Fibroblast of villous mesenchyme (primary cell): ENCODE measurements around the gene ATP1A4. TPM values are rescaled to one million over a fixed set of nuclear protein-coding genes. Genes with fewer than 3 reads are reported as not detected.

Experiments used
- DNase-seq: peaks from one replicate; pipeline ENCODE4 v3.0.0-alpha.2; 2010; ENCODE audit warnings: low read depth
- H3K4me3 ChIP-seq: 2 replicates; pipeline ENCODE4 v1.5.1; 2011; ENCODE audit warnings: low read depth, mild to moderate bottlenecking, low read length
- total RNA-seq: library from RNA; depleted of rRNA; stranded (reverse); fragments of >200 nt; gene quantifications from 2 replicates; pipeline ENCODE4 v1.2.3, GENCODE V29; 2012
- TF ChIP-seq, protein P1 (sequence below): IDR thresholded peaks from 2 replicates; pipeline ENCODE4 v1.5.1; 2012; ENCODE audit warnings: low read depth, mild to moderate bottlenecking, low read length; ENCODE audit not compliant: insufficient read depth

The ATP1A4 gene
- total RNA-seq, 1 donor: not detected

DNA sequence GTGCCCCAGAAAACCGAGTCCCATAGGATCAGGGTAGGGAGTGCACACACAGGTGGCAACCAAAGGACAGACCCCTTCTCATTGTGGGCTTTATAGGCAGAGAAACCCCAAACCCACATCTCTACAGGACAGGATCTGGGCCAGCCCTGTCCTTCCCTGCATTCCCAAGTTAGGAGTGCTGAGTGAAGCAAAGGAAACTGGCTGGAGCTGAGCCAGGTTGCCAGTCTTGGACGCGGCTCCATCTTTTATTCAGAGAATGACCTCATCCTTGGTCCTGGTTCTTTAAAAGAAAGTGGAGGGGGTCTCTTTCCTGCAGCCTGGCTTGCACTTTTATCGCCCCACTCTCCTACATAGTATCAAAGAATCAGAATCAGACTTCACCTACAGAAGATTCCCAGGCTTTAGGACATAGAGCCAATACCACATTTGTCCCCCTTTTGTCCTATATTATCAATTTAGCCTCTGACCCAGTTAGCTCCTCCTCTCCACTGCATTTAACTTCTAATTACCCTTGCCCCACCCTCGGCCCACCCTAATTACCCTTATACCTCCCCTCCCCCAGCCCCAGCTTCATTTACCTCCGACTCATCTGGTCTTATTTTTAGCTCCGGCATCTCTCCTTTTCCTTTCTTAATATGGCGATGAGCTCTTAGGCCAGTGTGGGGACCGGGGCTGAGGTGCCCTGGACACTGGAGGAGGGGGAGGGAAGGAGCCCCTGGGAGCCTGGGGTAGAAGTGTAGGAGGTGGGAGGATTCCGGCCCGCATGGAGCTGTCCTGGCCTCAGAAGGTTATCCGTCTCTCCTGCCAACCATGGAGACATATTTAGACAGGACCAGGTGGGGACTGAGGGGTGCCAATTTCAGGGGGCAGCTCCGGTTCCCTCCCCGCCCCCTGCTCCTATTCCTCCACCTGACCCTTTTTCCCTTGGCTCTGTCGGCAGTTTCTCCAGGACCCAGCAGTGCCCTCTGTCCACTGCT, 38.5 kb downstream of the ATP1A4 start, which contains the start of gene CASQ1:
TSS of gene CASQ1 (plus strand) at position 927 of the 977 bp plus-strand sequence. CDS start 177 bp downstream, outside the sequence.
- H3K4me3 ChIP-seq: no peak within 1 kb of the TSS
- TF ChIP-seq, protein P1, sequence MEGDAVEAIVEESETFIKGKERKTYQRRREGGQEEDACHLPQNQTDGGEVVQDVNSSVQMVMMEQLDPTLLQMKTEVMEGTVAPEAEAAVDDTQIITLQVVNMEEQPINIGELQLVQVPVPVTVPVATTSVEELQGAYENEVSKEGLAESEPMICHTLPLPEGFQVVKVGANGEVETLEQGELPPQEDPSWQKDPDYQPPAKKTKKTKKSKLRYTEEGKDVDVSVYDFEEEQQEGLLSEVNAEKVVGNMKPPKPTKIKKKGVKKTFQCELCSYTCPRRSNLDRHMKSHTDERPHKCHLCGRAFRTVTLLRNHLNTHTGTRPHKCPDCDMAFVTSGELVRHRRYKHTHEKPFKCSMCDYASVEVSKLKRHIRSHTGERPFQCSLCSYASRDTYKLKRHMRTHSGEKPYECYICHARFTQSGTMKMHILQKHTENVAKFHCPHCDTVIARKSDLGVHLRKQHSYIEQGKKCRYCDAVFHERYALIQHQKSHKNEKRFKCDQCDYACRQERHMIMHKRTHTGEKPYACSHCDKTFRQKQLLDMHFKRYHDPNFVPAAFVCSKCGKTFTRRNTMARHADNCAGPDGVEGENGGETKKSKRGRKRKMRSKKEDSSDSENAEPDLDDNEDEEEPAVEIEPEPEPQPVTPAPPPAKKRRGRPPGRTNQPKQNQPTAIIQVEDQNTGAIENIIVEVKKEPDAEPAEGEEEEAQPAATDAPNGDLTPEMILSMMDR: no peak
- no peak for DNase-seq

DNA sequence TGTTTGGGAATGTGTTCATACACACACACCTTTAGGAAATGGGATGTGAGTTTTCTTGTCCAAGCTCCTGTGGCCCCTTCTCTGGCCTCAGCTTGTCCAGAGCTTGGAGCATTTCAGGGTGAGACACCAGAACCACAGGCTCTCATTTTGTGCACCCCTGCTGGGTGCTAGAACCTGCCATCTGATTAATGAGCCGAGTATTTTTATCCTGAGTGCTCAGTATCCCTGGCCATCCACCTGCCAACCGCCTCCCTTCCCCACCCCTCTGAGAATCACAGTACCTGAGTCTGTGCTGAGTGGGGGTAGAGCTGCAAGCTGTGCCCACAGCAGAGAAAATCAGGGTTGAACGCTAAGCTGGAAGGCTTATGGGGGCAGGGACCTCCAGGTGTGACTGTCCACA, 40.4 kb downstream of the ATP1A4 start:
- TF ChIP-seq, protein P1: no peak

DNA sequence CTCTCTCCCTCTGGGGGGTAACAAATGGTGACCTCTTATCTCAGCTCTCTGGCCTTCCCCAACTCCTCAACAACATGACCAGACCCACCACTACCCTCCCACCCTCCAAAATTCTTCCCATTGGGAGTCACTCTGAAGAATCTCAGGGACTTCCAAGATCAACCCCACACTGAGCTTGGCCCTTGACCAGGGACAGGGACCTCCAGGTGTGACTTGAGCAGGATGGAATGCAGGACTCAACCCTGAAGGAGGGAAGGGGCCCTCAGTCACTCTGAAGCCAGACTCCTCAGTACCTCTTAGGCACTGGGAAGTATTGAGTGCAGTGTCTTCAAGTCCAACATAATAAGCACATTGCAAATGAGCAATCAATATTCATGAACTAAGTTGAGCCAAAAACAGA, 40.8 kb downstream of the ATP1A4 start:
- DNase-seq: no peak
- TF ChIP-seq, protein P1: no peak
- no peak overlapping the region for H3K4me3 ChIP-seq

More for the DNA sequence above, 40.4 kb downstream of the ATP1A4 start:
- no peak overlapping the region for H3K4me3 ChIP-seq
- no peak for DNase-seq

DNA sequence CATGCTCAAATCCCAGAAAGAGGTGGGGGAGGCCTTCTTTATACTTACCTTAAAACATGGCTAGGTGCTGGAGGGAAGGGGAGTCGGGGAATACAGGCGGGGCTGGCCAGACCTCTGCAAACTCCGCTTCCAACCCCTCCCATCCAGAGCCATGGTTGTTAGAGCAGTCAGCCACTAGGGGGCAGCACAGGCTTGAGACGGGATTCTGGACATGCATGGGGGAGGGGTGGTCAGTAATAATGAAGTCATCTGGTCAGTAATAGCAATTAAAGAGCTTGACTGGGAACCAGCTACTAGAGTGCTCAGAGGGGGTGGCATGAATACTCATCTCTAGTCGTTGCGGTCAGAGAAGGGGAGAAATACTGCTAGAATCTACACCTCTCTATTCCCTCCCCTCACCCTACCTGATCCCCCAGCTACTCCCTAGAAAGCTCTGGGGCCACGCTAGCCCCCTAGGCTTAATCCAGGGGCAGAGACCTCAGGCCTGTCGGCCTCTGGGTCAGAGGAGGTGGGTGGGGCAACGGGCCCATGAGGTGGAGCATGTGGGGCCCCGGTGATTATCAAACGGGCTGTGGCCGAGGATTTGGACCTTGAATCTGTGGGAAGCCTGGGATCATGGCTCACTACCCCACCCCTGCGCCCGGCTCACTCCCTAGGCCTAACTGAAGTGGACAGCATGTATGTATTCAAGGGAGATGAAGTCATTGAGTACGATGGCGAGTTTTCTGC, 41.9 kb downstream of the ATP1A4 start:
- TF ChIP-seq, protein P1: peak; percentile 97

DNA sequence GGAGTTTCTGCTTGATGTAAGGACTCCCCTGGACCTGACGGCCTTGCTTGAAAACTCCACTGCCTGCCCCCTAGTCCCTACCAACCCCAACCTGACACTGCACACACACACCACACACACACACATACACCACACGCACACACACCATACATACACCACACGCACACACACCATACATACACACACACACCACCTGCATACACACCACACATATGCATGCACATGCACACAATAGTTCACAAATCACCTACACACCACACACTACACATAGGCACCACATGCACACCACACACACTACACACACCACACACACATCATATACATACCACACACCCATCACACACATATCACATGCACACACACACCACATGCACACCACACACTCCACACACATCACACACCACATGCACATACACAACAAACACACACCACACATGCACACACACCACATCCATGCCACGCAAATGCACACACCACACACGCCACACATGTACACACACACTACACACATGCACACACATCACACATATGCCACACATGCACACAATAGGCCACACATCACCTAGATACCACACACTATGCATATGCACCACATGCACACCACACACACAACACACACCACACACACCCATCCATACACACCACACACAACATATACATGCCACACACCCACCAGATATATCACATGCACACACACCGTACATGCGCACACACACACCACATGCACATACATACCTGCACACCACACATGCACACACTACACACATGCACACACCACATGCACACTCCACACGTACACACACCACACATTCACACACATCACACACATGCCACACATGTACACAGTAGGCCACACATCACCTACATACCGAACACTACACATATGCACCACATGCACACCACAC, 42.7 kb downstream of the ATP1A4 start:
- TF ChIP-seq, protein P1: no peak
- no peak for DNase-seq
- H3K4me3 ChIP-seq: no peak overlapping the region

More for the DNA sequence above, 41.9 kb downstream of the ATP1A4 start:
- no peak overlapping the region for H3K4me3 ChIP-seq
- DNase-seq: peak; percentile 88

DNA sequence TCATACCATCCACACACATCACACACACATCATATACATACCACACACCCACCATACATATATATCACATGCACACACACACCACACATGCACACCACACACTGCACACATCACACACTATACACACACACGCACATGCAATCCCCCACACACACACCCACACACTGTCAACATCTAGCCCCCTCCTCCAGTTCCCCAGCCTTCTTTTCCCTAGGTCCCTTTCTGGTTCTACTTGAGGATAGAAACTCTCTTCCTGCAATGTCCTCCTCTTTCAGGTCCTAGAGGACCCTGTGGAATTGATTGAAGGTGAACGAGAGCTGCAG, 43.3 kb downstream of the ATP1A4 start:
- no peak for DNase-seq
- TF ChIP-seq, protein P1: no peak
- no peak overlapping the region for H3K4me3 ChIP-seq
